HUES6 (cell line): ENCODE measurements around the gene CACNA2D2.

Source experiments
- H3K27ac ChIP-seq: 2 replicates; pipeline ENCODE4 v1.7.0; 2013; ENCODE audit warnings: low read depth, mild to moderate bottlenecking, low read length, inconsistent platforms
- H3K27me3 ChIP-seq: 2 replicates; pipeline ENCODE4 v1.6.1; 2013; ENCODE audit warnings: low read length; ENCODE audit not compliant: control insufficient read depth, insufficient read depth
- H3K36me3 ChIP-seq: 2 replicates; pipeline ENCODE4 v1.6.1; 2013; ENCODE audit warnings: low read length; ENCODE audit not compliant: control insufficient read depth, insufficient read depth
- H3K4me1 ChIP-seq: 2 replicates; pipeline ENCODE4 v1.6.1; 2013; ENCODE audit warnings: low read length; ENCODE audit not compliant: control insufficient read depth, insufficient read depth
- H3K4me3 ChIP-seq: 2 replicates; pipeline ENCODE4 v1.5.1; 2013; ENCODE audit warnings: low read depth, low read length
- H3K9ac ChIP-seq: one replicate; pipeline ENCODE4 v1.6.1; 2013; ENCODE audit warnings: mild to moderate bottlenecking, low read length
- H3K9me3 ChIP-seq: 2 replicates; pipeline ENCODE4 v1.6.1; 2013; ENCODE audit warnings: low read depth, low read length; ENCODE audit not compliant: control insufficient read depth, insufficient read depth

CACNA2D2 gene

GRCh38 chr3:50390508-50391224 is 112.8 kb downstream of the CACNA2D2 start:
- Histone ChIP-seq H3K9ac (no peak overlapping the region), H3K4me3 (no peak overlapping the region), H3K9me3 (no peaks in the 10 kb centered on the region), H3K4me1 (peaks cover 12% of the 10 kb centered on the region; the same call in 1 of the 2 replicates), H3K36me3 (0 out of 2 replicates have a peak, but pooled peaks cover 2% of the 10 kb centered on the region), H3K27ac (no peak overlapping the region), H3K27me3 (no peaks in the 10 kb centered on the region)

GRCh38 chr3:50389414-50389767 is 114.0 kb downstream of the CACNA2D2 start:
- H3K9ac ChIP-seq = no peak overlapping the region
- H3K36me3 ChIP-seq = 0 out of 2 replicates have a peak, but pooled peaks cover 2% of the 10 kb centered on the region
- H3K9me3 ChIP-seq = no peaks in the 10 kb centered on the region
- no peak overlapping the region for H3K4me3 ChIP-seq
- H3K27me3 ChIP-seq = no peaks in the 10 kb centered on the region
- H3K4me1 ChIP-seq = peaks cover 12% of the 10 kb centered on the region; the same call in 1 of the 2 replicates
- H3K27ac ChIP-seq = no peak overlapping the region

GRCh38 chr3:50388720-50389413 is 114.6 kb downstream of the CACNA2D2 start:
- H3K9ac ChIP-seq = no peak overlapping the region
- no peak overlapping the region for H3K27ac ChIP-seq
- peaks cover 12% of the 10 kb centered on the region; the same call in 1 of the 2 replicates for H3K4me1 ChIP-seq
- no peaks in the 10 kb centered on the region for H3K9me3 ChIP-seq
- H3K36me3 ChIP-seq = 0 out of 2 replicates have a peak, but pooled peaks cover 2% of the 10 kb centered on the region
- H3K4me3 ChIP-seq = no peak overlapping the region
- H3K27me3 ChIP-seq = no peaks in the 10 kb centered on the region

- H3K9me3 ChIP-seq = no peaks in the 10 kb centered on the region
- peaks cover 12% of the 10 kb centered on the region; the same call in 1 of the 2 replicates for H3K4me1 ChIP-seq
- H3K36me3 ChIP-seq = 0 out of 2 replicates have a peak, but pooled peaks cover 2% of the 10 kb centered on the region
- H3K4me3 ChIP-seq = no peak overlapping the region
- H3K9ac ChIP-seq = no peak overlapping the region
- no peaks in the 10 kb centered on the region for H3K27me3 ChIP-seq
- no peak overlapping the region for H3K27ac ChIP-seq
Observed at GRCh38 chr3:50388016-50388719, 115.3 kb downstream of the CACNA2D2 start.

- no peaks in the 10 kb centered on the region for H3K27me3 ChIP-seq
- H3K36me3 ChIP-seq = no peaks in the 10 kb centered on the region
- H3K27ac ChIP-seq = no peak overlapping the region
- no peak overlapping the region for H3K4me3 ChIP-seq
- no peak overlapping the region for H3K9ac ChIP-seq
- H3K9me3 ChIP-seq = no peaks in the 10 kb centered on the region
- H3K4me1 ChIP-seq = peaks cover 9% of the 10 kb centered on the region; the same call in 1 of the 2 replicates
Observed at GRCh38 chr3:50385754-50386153, 117.7 kb downstream of the CACNA2D2 start.

GRCh38 chr3:50383750-50384149 is 119.7 kb downstream of the CACNA2D2 start:
- no peak overlapping the region for H3K27ac ChIP-seq
- no peaks in the 10 kb centered on the region for H3K36me3 ChIP-seq

GRCh38 chr3:50382722-50383121 is 120.7 kb downstream of the CACNA2D2 start:
- H3K9ac ChIP-seq = no peak overlapping the region
- H3K36me3 ChIP-seq = no peaks in the 10 kb centered on the region
- H3K9me3 ChIP-seq = no peaks in the 10 kb centered on the region
- no peaks in the 10 kb centered on the region; the same call in 1 of the 2 replicates for H3K4me1 ChIP-seq
- no peak overlapping the region for H3K27ac ChIP-seq
- no peaks in the 10 kb centered on the region for H3K27me3 ChIP-seq
- H3K4me3 ChIP-seq = no peak overlapping the region

More at GRCh38 chr3:50383750-50384149, 119.7 kb downstream of the CACNA2D2 start:
- H3K4me3 ChIP-seq = no peak overlapping the region
- peaks cover 6% of the 10 kb centered on the region; the same call in 1 of the 2 replicates for H3K4me1 ChIP-seq
- H3K9me3 ChIP-seq = no peaks in the 10 kb centered on the region
- no peak overlapping the region for H3K9ac ChIP-seq
- H3K27me3 ChIP-seq = no peaks in the 10 kb centered on the region

- H3K4me1 ChIP-seq = no peaks in the 10 kb centered on the region; the same call in 1 of the 2 replicates
- H3K27me3 ChIP-seq = no peaks in the 10 kb centered on the region
- H3K27ac ChIP-seq = no peak overlapping the region
- H3K9ac ChIP-seq = no peak overlapping the region
- H3K9me3 ChIP-seq = no peaks in the 10 kb centered on the region
- H3K36me3 ChIP-seq = no peaks in the 10 kb centered on the region
- no peak overlapping the region for H3K4me3 ChIP-seq
Observed at GRCh38 chr3:50381383-50381782, 122.1 kb downstream of the CACNA2D2 start.

- H3K27me3 ChIP-seq = no peaks in the 10 kb centered on the region
Observed at GRCh38 chr3:50380405-50381085, 122.9 kb downstream of the CACNA2D2 start.

GRCh38 chr3:50378757-50379156 is 124.7 kb downstream of the CACNA2D2 start:
- no peaks in the 10 kb centered on the region for H3K27me3 ChIP-seq
- no peak overlapping the region for H3K27ac ChIP-seq
- H3K36me3 ChIP-seq = no peaks in the 10 kb centered on the region
- H3K9ac ChIP-seq = no peak overlapping the region
- H3K4me3 ChIP-seq = no peak overlapping the region
- H3K9me3 ChIP-seq = no peaks in the 10 kb centered on the region
- peaks cover 10% of the 10 kb centered on the region for H3K4me1 ChIP-seq

More at GRCh38 chr3:50380405-50381085, 122.9 kb downstream of the CACNA2D2 start:
- Histone ChIP-seq H3K4me3 (no peak overlapping the region), H3K36me3 (no peaks in the 10 kb centered on the region), H3K9ac (no peak overlapping the region), H3K27ac (no peak overlapping the region), H3K9me3 (no peaks in the 10 kb centered on the region), H3K4me1 (no peaks in the 10 kb centered on the region; the same call in 1 of the 2 replicates)
